Measurements from ENCODE around the gene NFAT5. TPM values are rescaled to one million over a fixed set of nuclear protein-coding genes. Genes with fewer than 3 reads are reported as not detected.
"Not testable (repeated sequence)": the region's sequence is repeated elsewhere in the genome, so short reads cannot be mapped to it uniquely, and the experiment has no call there.

Gene NFAT5
- polyA plus RNA-seq, 1 donor from 2014 or later: 9.5 TPM

DNA sequence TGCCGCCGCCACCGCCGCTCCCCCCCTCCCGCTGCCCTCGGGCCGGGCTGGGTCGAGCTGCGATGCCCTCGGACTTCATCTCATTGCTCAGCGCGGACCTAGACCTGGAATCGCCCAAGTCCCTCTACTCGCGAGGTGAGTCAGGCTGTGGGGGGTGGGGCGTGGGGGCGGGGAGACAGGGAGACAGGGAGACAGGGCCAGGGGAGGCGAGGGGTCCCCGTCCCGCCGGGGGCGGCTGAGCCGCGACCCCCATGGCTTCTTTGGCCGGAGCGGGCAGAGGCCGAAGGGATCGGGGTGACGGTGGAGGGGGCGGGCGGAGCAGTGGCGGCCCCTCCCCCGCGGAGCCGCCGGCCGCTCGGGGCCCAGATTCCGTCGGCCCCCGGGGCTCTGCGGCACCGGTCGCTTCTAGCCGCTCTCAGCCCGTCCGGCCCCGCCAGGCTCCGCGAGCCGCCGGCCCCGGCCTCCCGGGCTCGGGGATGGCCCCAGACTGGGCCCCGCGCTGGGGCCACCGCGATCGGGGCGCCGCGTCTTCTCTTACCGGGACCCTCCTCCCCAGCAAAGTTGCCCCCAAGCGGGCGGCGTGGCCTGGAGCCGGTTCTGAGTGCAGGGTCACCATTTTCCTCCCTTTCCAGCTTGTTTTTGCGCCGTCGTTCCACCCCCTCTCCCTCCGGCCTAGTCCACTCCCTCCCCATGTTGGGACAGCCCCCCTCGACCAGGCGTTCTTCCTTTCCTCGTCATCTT lies 644 bp downstream of the NFAT5 start:
- Mint-ChIP-seq H3K4me3 (peak overlapping the region; percentile 95 to 100 (median 99)), H3K27me3 (no peaks in the 10 kb centered on the region), H3K36me3 (no peaks in the 10 kb centered on the region), H3K9me3 (no peaks in the 10 kb centered on the region), H3K4me1 (peaks cover 30 to 34% (median 32%) of the 10 kb centered on the region in 3 donors), H3K27ac (peak overlapping the region; percentile 95 to 100 (median 98))

DNA sequence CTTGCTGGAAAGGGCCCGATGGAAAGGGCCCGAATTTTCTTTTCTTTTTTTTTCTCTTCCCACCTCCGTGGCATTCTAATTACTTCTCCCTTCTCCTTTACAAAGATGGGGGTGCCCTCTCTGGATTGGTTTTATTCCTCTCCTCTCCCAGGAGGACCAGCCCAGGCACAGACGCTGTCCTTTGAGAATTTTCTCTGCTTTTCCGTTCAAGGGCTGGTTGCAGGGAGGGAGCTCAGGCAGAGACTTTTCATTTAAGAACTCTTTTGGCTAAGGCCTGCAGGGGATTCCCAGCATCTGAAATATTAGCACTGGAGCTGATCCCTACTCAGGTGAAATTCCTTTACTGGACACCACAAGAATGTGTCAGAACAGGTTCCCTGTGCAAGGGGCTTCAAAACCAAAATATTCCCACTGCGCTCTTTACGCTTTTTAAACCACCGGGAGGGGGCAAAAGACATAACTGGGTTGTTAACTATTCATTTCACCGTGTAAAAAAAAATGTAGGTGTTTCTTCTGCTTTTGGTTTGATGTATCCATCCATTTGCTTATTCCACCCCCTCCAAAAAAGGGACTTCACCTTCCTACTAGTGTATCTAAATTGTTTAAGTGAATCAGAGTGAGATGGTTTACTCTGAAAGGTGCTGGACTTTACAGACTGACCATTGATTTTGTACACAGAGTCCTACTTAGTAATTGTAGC lies 1.4 kb downstream of the NFAT5 start:
- no peaks in the 10 kb centered on the region for H3K36me3 Mint-ChIP-seq
- H3K9me3 Mint-ChIP-seq: no peaks in the 10 kb centered on the region
- no peaks in the 10 kb centered on the region for H3K27me3 Mint-ChIP-seq
- H3K4me1 Mint-ChIP-seq: peaks cover 30 to 34% (median 32%) of the 10 kb centered on the region in 3 donors
- peak overlapping the region; percentile 95 to 100 (median 99) for H3K4me3 Mint-ChIP-seq
- peak overlapping the region; percentile 95 to 100 (median 98) for H3K27ac Mint-ChIP-seq

DNA sequence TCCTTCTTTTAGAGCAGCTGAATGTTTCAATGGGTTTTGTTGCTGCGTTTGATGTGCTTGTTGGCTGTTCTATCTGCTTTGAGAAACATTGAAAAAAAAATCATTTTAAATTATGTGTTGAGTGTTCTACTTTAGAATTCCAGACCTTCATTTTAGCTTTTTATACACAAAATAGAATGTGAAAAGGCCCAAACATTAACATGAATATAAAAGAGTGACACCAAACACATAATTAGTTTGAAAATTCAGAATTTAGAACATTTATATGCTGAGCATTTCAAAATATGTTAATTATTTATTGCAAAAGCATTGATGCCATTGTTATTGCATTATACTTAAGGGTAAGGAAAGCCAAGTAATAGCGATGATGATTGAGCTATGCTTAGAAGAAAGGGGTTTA lies 2.9 kb downstream of the NFAT5 start:
- H3K36me3 Mint-ChIP-seq: no peaks in the 10 kb centered on the region
- peaks cover 29 to 33% (median 32%) of the 10 kb centered on the region in 3 donors for H3K4me1 Mint-ChIP-seq
- no peaks in the 10 kb centered on the region for H3K27me3 Mint-ChIP-seq
- no peaks in the 10 kb centered on the region for H3K9me3 Mint-ChIP-seq
- peak overlapping the region; percentile 87 to 100 (median 97) for H3K4me3 Mint-ChIP-seq
- peak overlapping the region in 2 of 3 donors; percentile 52 to 100 for H3K27ac Mint-ChIP-seq

DNA sequence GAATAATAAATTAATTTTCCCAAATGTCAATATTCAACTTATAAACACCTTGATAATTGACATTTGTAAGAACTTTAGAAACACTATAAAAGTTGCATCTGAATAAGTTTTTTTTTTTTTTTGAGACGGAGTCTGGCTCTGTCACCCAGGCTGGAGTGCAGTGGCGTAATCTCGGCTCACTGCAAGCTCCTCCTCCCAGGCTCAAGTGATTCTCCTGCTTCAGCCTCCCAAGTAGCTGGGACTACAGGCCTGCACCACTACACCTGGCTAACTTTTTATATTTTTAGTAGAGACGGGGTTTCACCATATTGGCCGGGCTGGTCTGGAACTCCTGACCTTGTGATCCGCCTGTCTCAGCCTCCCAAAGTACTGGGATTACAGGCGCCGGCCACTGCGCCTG lies 13.0 kb downstream of the NFAT5 start:
- peaks cover 9 to 19% (median 18%) of the 10 kb centered on the region in 3 donors for H3K4me1 Mint-ChIP-seq
- H3K9me3 Mint-ChIP-seq, H3K4me3 Mint-ChIP-seq, H3K27ac Mint-ChIP-seq, H3K27me3 Mint-ChIP-seq, H3K36me3 Mint-ChIP-seq: not testable (repeated sequence)

DNA sequence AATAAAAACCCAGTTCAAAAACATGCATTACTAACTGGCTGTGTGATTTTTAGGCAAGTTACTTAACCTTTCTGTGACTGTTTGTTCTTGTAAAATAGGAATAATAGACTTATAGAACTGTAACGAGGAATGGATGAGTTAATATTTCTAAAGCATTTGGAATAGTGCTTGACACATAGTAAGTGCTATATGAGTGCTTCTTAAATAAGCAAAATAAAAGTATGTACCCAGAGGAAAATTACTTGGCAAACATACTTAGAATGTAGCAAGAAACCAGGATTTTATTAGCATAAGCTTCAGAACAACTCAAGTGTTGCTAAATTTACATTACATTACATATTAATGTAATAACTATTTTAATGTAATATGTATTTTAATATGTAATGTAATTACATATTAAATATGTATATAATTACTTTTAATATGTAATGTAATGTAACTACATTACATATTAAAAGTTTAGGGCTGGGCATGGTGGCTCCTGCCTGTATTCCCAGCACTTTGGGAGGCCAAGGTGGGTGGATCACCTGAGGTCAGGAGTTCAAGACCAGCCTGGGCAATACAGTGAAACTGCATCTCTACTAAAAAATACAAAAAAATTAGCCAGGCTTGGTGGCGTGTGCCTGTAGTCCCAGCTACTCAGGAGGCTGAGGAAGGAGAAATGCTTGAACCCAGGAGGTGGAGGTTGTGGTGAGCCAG lies 14.2 kb downstream of the NFAT5 start:
- H3K4me1 Mint-ChIP-seq: peaks cover 10 to 19% (median 18%) of the 10 kb centered on the region in 3 donors
- H3K4me3 Mint-ChIP-seq: peak overlapping the region in 1 of 4 donors; percentile 21
- no peak overlapping the region for H3K27ac Mint-ChIP-seq
- no peaks in the 10 kb centered on the region for H3K9me3 Mint-ChIP-seq
- H3K36me3 Mint-ChIP-seq: peaks cover 2% of the 10 kb centered on the region
- H3K27me3 Mint-ChIP-seq: no peaks in the 10 kb centered on the region

DNA sequence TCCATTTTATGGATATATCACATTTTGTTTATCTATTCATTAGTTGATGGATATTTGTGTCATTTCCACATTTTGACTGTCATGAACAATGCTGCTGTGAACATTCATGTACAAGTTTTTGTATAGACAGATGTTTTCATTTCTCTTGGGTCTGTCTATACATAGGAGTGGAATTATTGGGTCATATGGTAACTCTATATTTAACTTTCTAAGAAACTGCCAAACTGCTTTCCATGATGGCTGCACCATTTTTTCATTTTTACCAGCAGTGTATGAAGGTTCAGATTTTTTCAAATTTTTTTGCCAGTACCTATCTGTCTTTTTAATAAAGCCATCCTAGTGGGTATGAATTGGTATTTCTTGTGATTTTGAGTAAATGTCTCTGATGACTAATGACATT lies 15.5 kb downstream of the NFAT5 start:
- Mint-ChIP-seq H3K4me1 (peaks cover 9 to 25% (median 19%) of the 10 kb centered on the region in 3 donors), H3K36me3 (peaks cover 2% of the 10 kb centered on the region), H3K27ac (no peak overlapping the region), H3K4me3 (no peak overlapping the region), H3K27me3 (no peaks in the 10 kb centered on the region), H3K9me3 (no peaks in the 10 kb centered on the region)

DNA sequence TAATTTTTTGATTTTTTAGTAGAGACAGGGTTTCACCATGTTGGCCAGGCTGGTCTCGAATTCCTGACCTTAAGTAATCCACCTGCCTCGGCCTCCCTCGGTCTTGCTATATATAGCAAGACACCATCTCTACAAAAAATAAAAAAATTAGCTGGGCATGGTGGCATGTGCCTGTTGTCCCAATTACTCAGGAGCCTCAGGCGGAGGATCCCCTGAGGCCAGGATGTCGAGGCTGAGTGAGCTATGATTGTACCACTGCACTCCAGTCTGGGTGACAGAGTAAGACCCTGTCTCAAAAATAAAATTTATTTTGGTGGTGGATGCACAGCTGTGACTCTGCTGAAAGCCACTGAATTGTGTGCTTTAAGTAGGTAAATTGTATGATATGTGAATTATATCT lies 18.7 kb downstream of the NFAT5 start:
- H3K36me3 Mint-ChIP-seq, H3K9me3 Mint-ChIP-seq, H3K4me3 Mint-ChIP-seq, H3K27me3 Mint-ChIP-seq, H3K27ac Mint-ChIP-seq: not testable (repeated sequence)
- H3K4me1 Mint-ChIP-seq: peaks cover 10 to 22% (median 21%) of the 10 kb centered on the region in 3 donors

DNA sequence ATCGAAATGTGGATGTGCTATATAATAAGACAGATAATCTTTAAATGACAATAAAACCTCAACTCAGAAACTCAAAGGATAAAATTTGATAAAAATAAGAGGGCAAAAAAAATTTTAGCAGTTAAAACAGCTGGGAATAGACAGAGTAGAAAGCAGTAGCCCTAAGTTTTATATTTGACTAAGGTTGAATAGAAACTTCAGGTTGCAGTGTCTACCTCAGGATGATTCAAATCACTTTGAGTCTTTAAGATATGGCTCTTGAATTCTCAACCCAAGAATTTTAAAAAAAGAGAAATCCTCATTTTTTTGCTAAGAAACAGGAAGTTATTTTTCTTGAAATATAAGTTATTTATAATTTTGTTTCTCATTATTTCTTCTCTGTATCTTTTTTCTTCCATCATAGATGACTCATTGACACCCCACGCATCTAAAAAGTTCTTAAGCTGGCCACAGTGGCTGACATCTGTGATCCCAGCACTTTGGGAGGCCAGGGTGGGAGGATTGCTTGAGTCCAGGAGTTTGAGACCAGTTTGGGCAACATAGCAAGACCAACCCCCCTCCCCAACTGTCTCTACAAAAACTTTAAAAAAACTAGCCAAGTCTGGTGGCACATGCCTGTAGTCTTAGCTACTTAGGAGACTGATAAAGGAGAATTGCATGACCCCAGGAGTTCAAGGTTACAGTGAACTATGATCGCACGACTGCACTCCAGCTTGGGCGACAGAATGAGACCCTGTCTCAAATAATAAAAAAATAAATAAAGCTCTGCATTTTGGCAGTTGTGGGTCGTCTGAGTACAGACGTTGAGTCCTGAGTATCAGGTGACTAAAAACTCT lies 23.9 kb downstream of the NFAT5 start:
- Mint-ChIP-seq H3K4me1 (peaks cover 16 to 22% (median 21%) of the 10 kb centered on the region in 3 donors), H3K27ac (peak overlapping the region in 1 of 3 donors; percentile 23), H3K27me3 (no peaks in the 10 kb centered on the region), H3K9me3 (no peaks in the 10 kb centered on the region), H3K4me3 (no peak overlapping the region), H3K36me3 (peaks cover 3% of the 10 kb centered on the region)

DNA sequence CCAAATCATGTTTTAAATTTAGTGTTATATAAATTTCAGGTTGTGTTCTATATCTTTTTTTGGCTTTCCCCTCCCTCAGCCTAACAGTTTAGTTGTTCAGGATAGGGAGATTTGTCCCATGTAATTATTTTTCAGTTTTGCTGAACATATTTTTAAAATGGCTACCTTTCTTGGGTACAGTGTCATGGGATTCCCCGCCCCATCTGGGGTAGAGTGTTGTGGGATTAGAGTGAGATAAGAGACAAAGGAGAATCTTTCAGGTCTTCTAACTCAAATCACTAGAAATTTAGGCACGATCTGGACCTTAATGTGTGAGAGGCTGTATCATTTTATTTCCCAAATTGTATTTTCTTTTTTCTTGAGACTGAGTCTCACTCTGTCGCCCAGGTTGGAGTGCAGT lies 24.8 kb downstream of the NFAT5 start:
- peaks cover 22 to 25% (median 23%) of the 10 kb centered on the region in 3 donors for H3K4me1 Mint-ChIP-seq
- H3K27ac Mint-ChIP-seq: no peak overlapping the region
- H3K4me3 Mint-ChIP-seq: no peak overlapping the region

DNA sequence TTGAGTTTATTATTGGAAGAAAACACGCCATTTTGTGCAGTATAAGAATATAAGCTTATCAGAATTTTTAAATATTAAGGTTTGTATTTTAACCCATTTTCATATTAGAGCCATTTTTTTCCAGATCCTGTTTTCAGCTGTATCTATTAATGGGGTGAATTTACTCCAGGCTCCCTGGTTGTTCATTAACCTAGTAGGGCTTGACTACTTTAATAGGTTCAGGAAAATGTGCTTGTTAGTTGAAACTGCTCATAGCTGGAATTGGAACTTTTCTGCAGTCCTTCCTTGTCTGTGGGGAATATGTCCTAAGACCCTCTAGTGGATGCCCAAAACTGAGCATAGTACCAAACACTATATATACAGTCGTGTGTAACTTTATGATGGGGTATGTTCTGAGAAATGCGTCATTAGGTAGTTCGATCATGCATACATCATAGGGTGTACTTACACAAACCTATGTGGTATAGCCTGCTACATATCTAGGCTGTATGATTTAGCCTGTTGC lies 28.0 kb downstream of the NFAT5 start:
- Mint-ChIP-seq H3K27me3 (no peaks in the 10 kb centered on the region), H3K27ac (no peak overlapping the region)

More for the DNA sequence above, 24.8 kb downstream of the NFAT5 start:
- no peaks in the 10 kb centered on the region for H3K27me3 Mint-ChIP-seq
- H3K9me3 Mint-ChIP-seq: no peaks in the 10 kb centered on the region
- H3K36me3 Mint-ChIP-seq: peaks cover 3% of the 10 kb centered on the region

DNA sequence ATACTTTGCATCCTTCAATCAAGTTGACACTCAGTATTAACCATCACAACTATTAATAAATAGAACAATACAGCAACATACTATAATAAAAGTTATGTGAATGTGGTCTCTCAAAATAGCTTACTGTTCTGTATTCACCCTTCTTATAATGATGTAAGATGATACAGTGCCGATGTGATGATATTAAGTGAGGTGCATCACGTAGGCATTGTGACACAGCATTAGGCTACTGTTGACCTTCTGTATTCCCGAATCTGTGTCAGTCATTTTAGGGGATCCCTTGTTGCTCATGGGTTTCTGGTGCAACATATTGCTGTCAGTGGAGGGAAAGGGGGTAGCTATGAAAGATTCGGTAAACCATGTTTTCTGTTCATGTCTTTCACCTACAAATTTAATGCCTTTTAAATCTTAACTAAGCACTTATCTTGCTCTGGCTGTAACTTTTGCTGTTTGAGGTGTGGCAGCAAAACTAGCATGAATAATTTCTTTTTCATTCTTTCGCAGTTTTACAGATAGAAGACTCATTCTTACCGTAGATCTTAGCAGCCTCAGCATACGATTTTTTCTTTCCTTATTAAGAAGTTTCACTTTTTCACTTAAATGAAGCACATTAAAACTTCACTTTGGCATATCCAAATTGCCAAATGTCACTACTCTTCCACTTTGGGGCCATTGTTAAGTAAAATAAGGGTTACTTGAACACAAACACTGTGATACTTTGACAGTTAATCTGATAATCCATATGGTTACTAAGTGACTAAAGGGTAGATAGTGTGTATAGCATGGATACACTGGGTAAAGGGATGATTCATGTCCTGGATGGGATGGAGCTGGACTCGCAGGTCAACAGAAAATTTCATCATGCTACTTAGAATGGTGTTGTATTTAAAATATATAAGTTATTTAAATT lies 29.6 kb downstream of the NFAT5 start:
- Mint-ChIP-seq H3K27me3 (no peaks in the 10 kb centered on the region), H3K36me3 (peaks cover 2% of the 10 kb centered on the region), H3K4me1 (peaks cover 27 to 31% (median 30%) of the 10 kb centered on the region in 3 donors)

More for the DNA sequence above, 28.0 kb downstream of the NFAT5 start:
- no peaks in the 10 kb centered on the region for H3K9me3 Mint-ChIP-seq
- H3K4me1 Mint-ChIP-seq: peaks cover 19 to 27% (median 26%) of the 10 kb centered on the region in 3 donors
- no peak overlapping the region for H3K4me3 Mint-ChIP-seq
- no peaks in the 10 kb centered on the region for H3K36me3 Mint-ChIP-seq

DNA sequence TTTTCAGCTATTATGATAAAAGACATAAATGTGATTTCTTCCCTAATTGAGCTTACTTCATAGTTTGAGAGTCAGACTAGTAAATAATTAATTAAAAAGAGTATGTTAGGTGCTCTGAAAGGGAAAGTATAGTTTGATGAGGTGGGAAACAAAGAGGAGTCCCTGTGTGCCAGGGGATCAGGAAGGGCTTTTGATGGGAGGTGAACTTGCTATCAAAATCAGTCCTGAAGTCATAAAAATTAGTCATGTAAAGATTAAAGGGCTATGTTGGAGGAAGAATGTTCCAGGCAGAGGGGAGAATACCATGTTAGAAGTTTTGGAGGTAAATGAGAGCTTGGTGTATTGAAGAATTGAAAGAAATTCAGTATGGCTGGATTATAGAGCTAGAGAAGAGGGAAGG lies 31.0 kb downstream of the NFAT5 start:
- no peak overlapping the region for H3K4me3 Mint-ChIP-seq
- no peaks in the 10 kb centered on the region for H3K27me3 Mint-ChIP-seq
- no peaks in the 10 kb centered on the region for H3K9me3 Mint-ChIP-seq
- no peak overlapping the region for H3K27ac Mint-ChIP-seq
- peaks cover 2% of the 10 kb centered on the region for H3K36me3 Mint-ChIP-seq
- H3K4me1 Mint-ChIP-seq: peaks cover 27 to 34% (median 29%) of the 10 kb centered on the region in 3 donors

More for the DNA sequence above, 29.6 kb downstream of the NFAT5 start:
- Mint-ChIP-seq H3K9me3 (no peaks in the 10 kb centered on the region), H3K4me3 (peak overlapping the region in 1 of 4 donors; percentile 60), H3K27ac (no peak overlapping the region)

DNA sequence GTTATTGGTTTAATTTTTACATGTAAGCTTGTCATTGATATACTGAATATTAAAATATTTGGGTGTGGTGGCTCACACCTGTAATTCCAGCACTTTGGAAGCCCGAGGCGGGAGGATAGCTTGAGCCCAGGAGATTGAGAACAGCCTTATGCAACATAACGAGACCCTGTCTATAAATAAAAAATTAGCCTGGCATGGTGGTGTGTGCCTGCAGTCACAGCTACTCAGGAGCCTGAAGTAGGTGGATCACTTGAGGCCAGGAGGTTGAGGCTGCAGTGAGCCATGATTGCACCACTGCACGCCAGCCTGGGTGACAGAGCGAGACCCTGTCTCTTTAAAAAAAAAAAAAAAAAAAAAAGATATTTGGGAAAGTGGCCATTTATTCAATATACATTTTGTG lies 32.3 kb downstream of the NFAT5 start:
- H3K4me3 Mint-ChIP-seq: no peak overlapping the region
- no peaks in the 10 kb centered on the region for H3K27me3 Mint-ChIP-seq
- H3K27ac Mint-ChIP-seq: no peak overlapping the region
- H3K36me3 Mint-ChIP-seq: peaks cover 2% of the 10 kb centered on the region
- no peaks in the 10 kb centered on the region for H3K9me3 Mint-ChIP-seq
- H3K4me1 Mint-ChIP-seq: peaks cover 29 to 35% (median 29%) of the 10 kb centered on the region in 3 donors

All from IgD-negative memory B cell (primary cell).